Activated CD8-positive, alpha-beta T cell treated with anti-CD3 and anti-CD28 coated beads for 36 hours (primary cell): ENCODE data around the gene CFAP65. TPM values are rescaled to one million over a fixed set of nuclear protein-coding genes. Genes with fewer than 3 reads are reported as not detected.

ENCODE experiments used
- ATAC-seq: fragments of 200-7000 bp; cut with Tn5 transposase; one replicate; pipeline ENCODE4 v1.10.0; 2021; ENCODE audit warnings: mild to moderate bottlenecking, moderate library complexity
- CTCF ChIA-PET: fragments of 350-600 bp; sonication (Branson Sonifier 250); formaldehyde crosslinking; loops from one replicate; lab custom pipeline; 2021; ENCODE audit warnings: antibody characterized with exemption; lab: Charles Lee
- POLR2A ChIA-PET: fragments of 350-600 bp; sonication (Branson Sonifier 250); formaldehyde crosslinking; loops from one replicate; lab custom pipeline; 2021; ENCODE audit warnings: antibody characterized with exemption; lab: Charles Lee
- DNase-seq: peaks from one replicate; pipeline ENCODE4 v3.0.0-alpha.2; 2020
- H3K27ac Mint-ChIP-seq: one replicate; pipeline ENCODE4 v1.8.0; 2021; ENCODE audit warnings: mild to moderate bottlenecking, mixed read lengths
- H3K27me3 Mint-ChIP-seq: one replicate; pipeline ENCODE4 v1.8.0; 2021; ENCODE audit warnings: mixed read lengths
- H3K36me3 Mint-ChIP-seq: one replicate; pipeline ENCODE4 v1.8.0; 2021; ENCODE audit warnings: low read depth, mixed read lengths
- H3K4me1 Mint-ChIP-seq: one replicate; pipeline ENCODE4 v1.8.0; 2021; ENCODE audit warnings: low read depth, mixed read lengths
- H3K4me3 Mint-ChIP-seq: one replicate; pipeline ENCODE4 v1.8.0; 2021; ENCODE audit warnings: mild to moderate bottlenecking, moderate library complexity, mixed read lengths
- H3K9me3 Mint-ChIP-seq: one replicate; pipeline ENCODE4 v1.8.0; 2021; ENCODE audit warnings: mixed read lengths
- intact Hi-C: fragments of 100-400 bp; cut with micrococcal nuclease; formaldehyde crosslinking; loops from one replicate; pipeline ENCODE4 v1.10.0; 2022
- total RNA-seq, 2 experiments: library from RNA; stranded (reverse); gene quantifications; one replicate each; pipeline ENCODE4 v1.2.3, GENCODE V29; 2021
- TF ChIP-seq, protein P1 (sequence below): fragments of 200-600 bp; IDR thresholded peaks from one replicate; pipeline ENCODE4 v1.8.0; 2022; ENCODE audit warnings: antibody characterized with exemption, mild to moderate bottlenecking

Gene CFAP65
- total RNA-seq, 2 experiments from 2014 or later = not detected

DNA sequence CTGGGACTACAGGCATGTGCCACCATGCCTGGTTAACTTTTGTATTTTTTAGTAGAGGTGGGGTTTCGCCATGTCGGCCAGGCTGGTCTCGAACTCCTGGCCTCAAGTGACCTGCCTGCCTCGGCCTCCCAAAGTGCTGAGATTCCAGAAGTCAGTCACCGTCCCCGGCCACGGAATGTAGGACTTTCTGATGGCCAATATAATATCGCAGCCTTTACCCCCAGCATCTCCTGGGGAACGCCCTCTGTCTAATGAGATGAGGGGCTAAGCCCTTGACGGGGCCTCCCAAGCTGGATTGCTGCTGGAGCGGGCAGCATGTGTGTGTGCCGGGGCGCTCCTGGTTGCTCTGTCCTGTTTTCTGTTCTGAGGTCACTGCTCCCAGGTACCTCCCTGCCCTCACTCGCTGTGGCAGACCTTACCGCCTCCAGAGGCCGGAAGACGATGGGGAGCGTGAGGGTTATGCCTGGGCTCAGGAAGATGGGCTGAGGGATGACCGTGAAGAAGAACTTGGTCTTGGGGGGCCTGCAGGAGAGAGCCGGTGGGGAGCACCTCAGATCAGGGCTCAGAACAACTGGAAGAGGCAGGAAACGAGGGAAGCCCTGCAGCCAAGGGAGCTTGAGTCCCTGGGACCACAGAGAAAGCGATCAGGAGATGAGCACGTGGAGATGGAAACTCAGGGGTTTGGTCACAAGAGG, 9.1 kb downstream of the CFAP65 start:
- CTCF ChIA-PET = interaction anchor here (1.2 to 9.1 kb wide), 4 partner anchors 13 to 123 kb away, joined by 3 to 135 read pairs (median 22); partner anchors contain the start of gene CRYBA2
- Mint-ChIP-seq H3K4me3 (no peak overlapping the region), H3K9me3 (no peaks in the 10 kb centered on the region), H3K36me3 (no peaks in the 10 kb centered on the region), H3K27ac (no peak overlapping the region), H3K4me1 (no peaks in the 10 kb centered on the region), H3K27me3 (peaks cover 17% of the 10 kb centered on the region)
- intact Hi-C loops = no loop called here
- POLR2A ChIA-PET = interaction anchor here (0.6 kb wide), 1 partner anchor 16 kb away, joined by 3 read pairs; no protein-coding TSS in a partner anchor
- TF ChIP-seq, protein P1, sequence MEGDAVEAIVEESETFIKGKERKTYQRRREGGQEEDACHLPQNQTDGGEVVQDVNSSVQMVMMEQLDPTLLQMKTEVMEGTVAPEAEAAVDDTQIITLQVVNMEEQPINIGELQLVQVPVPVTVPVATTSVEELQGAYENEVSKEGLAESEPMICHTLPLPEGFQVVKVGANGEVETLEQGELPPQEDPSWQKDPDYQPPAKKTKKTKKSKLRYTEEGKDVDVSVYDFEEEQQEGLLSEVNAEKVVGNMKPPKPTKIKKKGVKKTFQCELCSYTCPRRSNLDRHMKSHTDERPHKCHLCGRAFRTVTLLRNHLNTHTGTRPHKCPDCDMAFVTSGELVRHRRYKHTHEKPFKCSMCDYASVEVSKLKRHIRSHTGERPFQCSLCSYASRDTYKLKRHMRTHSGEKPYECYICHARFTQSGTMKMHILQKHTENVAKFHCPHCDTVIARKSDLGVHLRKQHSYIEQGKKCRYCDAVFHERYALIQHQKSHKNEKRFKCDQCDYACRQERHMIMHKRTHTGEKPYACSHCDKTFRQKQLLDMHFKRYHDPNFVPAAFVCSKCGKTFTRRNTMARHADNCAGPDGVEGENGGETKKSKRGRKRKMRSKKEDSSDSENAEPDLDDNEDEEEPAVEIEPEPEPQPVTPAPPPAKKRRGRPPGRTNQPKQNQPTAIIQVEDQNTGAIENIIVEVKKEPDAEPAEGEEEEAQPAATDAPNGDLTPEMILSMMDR = no peak
- no peak for ATAC-seq
- DNase-seq = no peak

DNA sequence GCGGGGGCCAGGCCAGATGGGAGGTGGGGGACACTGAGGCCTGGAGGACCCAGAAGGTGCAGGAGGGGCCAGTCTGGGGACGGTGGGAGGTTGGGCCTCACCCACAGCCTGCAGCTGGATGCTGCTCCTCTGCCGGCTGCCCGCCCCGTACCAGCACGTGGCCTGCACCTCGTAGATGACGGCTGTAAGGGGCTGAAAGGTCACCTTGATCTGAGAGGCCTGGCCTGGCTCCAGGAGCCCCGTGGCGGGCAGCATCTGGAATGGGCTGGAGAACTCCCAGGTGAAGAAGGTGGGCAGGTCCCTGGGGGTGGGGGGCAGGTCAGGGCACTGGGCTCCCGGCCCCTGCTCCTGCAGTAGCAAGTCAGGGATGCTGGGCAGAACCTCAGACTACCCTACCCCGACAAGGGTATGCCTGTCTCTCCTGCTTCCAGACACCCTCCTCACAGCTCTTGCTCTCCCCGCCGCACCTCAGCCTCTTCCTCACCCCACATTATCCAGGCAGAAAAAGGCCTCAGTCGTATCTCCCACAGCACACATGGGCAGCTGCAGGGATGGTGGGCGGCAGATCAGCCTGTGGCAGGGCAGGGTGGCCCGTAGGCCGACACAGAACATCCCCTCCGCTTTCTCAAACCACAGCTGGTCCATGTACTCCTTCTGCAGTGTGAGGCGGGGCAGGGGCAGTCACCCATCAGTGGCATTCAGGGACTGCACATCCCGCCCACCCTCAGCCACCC, 10.1 kb downstream of the CFAP65 start:
- H3K4me1 Mint-ChIP-seq = no peaks in the 10 kb centered on the region
- intact Hi-C loops = no loop called here
- POLR2A ChIA-PET = interaction anchor here (0.6 kb wide), 1 partner anchor 15 kb away, joined by 3 read pairs; no protein-coding TSS in a partner anchor
- no peaks in the 10 kb centered on the region for H3K9me3 Mint-ChIP-seq
- peaks cover 14% of the 10 kb centered on the region for H3K27me3 Mint-ChIP-seq
- no peak overlapping the region for H3K27ac Mint-ChIP-seq
- no peak overlapping the region for H3K4me3 Mint-ChIP-seq
- TF ChIP-seq, protein P1 = no peak
- H3K36me3 Mint-ChIP-seq = no peaks in the 10 kb centered on the region
- DNase-seq = no peak
- CTCF ChIA-PET = interaction anchor here (1.2 to 9.1 kb wide), 11 partner anchors 14 to 330 kb away, joined by 3 to 135 read pairs (median 12); partner anchors contain the start of gene CRYBA2
- no peak for ATAC-seq

DNA sequence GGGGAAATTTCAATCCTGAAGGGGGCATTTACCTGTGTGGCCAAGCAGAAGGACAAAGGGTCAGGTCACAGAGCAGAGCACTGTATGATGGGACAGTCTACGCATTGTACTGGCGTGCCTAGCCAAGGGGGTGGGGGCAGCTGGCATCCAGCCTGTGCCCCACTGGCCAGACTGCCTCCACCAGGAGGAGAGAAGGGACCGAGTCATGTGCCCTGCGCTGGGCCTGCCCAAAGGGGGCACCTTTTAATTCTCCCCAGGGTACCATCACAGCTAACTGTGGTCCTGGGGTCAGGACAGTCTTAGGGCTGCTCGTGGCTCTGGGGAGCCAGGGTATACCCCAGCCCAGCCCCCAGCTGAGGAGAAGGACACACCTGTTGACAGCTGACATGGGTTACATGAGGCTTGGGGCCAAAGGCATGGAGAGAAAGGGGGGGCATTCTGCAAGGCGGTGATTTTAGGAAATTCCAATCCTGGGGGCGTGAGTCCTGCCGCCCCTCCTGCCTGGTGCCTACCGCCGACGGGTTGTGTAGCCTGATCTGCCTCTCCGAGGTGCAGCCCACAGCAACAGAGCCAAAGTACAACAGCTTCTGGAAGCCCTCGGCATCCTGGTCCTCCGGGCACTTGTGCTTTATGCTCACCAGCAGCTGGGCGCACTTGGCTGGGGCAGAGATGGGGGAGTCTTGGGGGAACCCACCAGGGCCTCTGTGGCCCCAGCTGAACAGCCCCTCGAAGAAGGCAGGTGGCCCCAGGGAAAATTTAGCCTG, 11.0 kb downstream of the CFAP65 start:
- no peaks in the 10 kb centered on the region for H3K4me1 Mint-ChIP-seq
- H3K9me3 Mint-ChIP-seq = no peaks in the 10 kb centered on the region
- no peak overlapping the region for H3K4me3 Mint-ChIP-seq
- no peak overlapping the region for H3K27ac Mint-ChIP-seq
- intact Hi-C loops = no loop called here
- no peak for DNase-seq
- H3K27me3 Mint-ChIP-seq = peaks cover 14% of the 10 kb centered on the region
- TF ChIP-seq, protein P1 = no peak
- ATAC-seq = no peak
- no peaks in the 10 kb centered on the region for H3K36me3 Mint-ChIP-seq
- ChIA-PET CTCF (interaction anchor here (0.6 to 9.1 kb wide), 72 partner anchors 8 to 333 kb away, joined by 3 to 135 read pairs (median 5); partner anchors contain the start of genes CFAP65 and CRYBA2), POLR2A (no interaction called here)

DNA sequence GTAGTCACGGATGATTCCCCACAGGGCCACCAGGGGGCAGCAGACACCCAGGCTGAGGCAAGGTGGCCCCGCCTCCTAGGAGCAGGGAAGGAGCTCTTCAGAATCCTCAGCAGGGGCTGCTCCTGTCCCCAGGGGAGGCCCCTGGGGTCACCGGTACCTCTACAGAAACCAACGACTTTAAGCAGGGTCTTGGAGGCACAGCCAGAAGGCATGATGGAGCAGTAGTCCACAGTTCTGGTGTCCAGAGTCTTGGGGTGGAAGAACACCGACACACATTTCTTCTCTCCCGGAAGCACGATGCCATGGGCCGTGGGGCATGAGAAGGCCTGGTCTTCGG, 11.5 kb downstream of the CFAP65 start:
- TF ChIP-seq, protein P1 = peak; percentile 92

More for the DNA sequence above, 11.5 kb downstream of the CFAP65 start:
- POLR2A ChIA-PET = no interaction called here
- DNase-seq (peak; percentile 86), ATAC-seq (peak; percentile 95)
- H3K4me1 Mint-ChIP-seq = no peaks in the 10 kb centered on the region
- H3K27me3 Mint-ChIP-seq = peaks cover 14% of the 10 kb centered on the region
- H3K9me3 Mint-ChIP-seq = no peaks in the 10 kb centered on the region
- H3K4me3 Mint-ChIP-seq = no peak overlapping the region
- no peak overlapping the region for H3K27ac Mint-ChIP-seq
- CTCF ChIA-PET = interaction anchor here (0.6 to 9.1 kb wide), 71 partner anchors 9 to 334 kb away, joined by 3 to 135 read pairs (median 5); partner anchors contain the start of genes CFAP65 and CRYBA2
- intact Hi-C loops = no loop called here
- no peaks in the 10 kb centered on the region for H3K36me3 Mint-ChIP-seq
